B cell (primary cell): ENCODE data around the gene LMO1. TPM values are rescaled to one million over a fixed set of nuclear protein-coding genes. Genes with fewer than 3 reads are reported as not detected.

Experiments
- ATAC-seq: fragments of 200-7000 bp; cut with Tn5 transposase; one replicate; pipeline ENCODE4 v1.10.0; 2021; ENCODE audit warnings: low read depth, mild to moderate bottlenecking, moderate number of reproducible peaks, moderate library complexity
- CTCF ChIA-PET: fragments of 350-600 bp; sonication (Branson Sonifier 250); formaldehyde crosslinking; loops from one replicate; lab custom pipeline; 2021; ENCODE audit warnings: antibody characterized with exemption, inconsistent platforms; lab: Charles Lee
- POLR2A ChIA-PET: fragments of 350-600 bp; sonication (Branson Sonifier 250); formaldehyde crosslinking; loops from one replicate; lab custom pipeline; 2021; ENCODE audit warnings: antibody characterized with exemption; lab: Charles Lee
- DNase-seq: peaks from one replicate; pipeline ENCODE4 v3.0.0; 2013
- H2AFZ ChIP-seq: 2 replicates; pipeline ENCODE4 v1.6.1; 2012; ENCODE audit warnings: mild to moderate bottlenecking, low read depth, low read length; ENCODE audit not compliant: insufficient read depth, poor library complexity, severe bottlenecking
- H3K27ac ChIP-seq, 2 donors: 1 replicate in 1 of 2; 2 replicates in 1 of 2; pipeline ENCODE4 v1.5.1; 2012 to 2013; ENCODE audit warnings: low read length in 2 of 2, mild to moderate bottlenecking in 2 of 2, moderate library complexity in 1 of 2
- H3K27me3 ChIP-seq, 4 experiments: fragments of 200-600 bp in 1 of 4; sonication (generic) in 1 of 4; replicated peaks in 1 of 4; 1 replicate in 2 of 4; 2 replicates in 2 of 4; pipeline versions ENCODE4 v1.6.1 to v1.7.0; 2013 to 2016; ENCODE audit warnings: low read length in 3 of 4, mild to moderate bottlenecking in 2 of 4, mixed read lengths in 1 of 4, moderate library complexity in 1 of 4; ENCODE audit not compliant: insufficient read depth in 4 of 4, control insufficient read depth in 3 of 4; ENCODE audit errors: control extremely low read depth in 1 of 4
- H3K36me3 ChIP-seq, 2 experiments: replicated peaks in 1 of 2; 1 replicate in 1 of 2; 2 replicates in 1 of 2; pipeline versions ENCODE4 v1.6.1 to v1.7.1; 2013; ENCODE audit warnings: low read length in 1 of 2; ENCODE audit not compliant: insufficient read depth in 2 of 2, control insufficient read depth in 1 of 2; ENCODE audit errors: control extremely low read depth in 1 of 2, extremely low read depth in 1 of 2
- H3K4me1 ChIP-seq, 2 donors: fragments of 200-600 bp in 1 of 2; sonication (generic) in 1 of 2; 1 replicate in 1 of 2; 2 replicates in 1 of 2; pipeline versions ENCODE4 v1.5.1 to v1.6.1; 2013 to 2017; ENCODE audit warnings: low read length in 2 of 2; ENCODE audit not compliant: control insufficient read depth in 2 of 2, insufficient read depth in 2 of 2
- H3K4me2 ChIP-seq: replicated peaks from 2 replicates; pipeline ENCODE3; 2012; ENCODE audit warnings: mild to moderate bottlenecking, low read depth, low read length; ENCODE audit not compliant: poor library complexity, severe bottlenecking
- H3K4me3 ChIP-seq, 5 experiments: fragments of 200-600 bp in 1 of 5; sonication (generic) in 1 of 5; 1 replicate in 3 of 5; 2 replicates in 2 of 5; pipeline versions ENCODE4 v1.5.1 to v1.7.0; 2011 to 2016; ENCODE audit warnings: low read length in 4 of 5, mild to moderate bottlenecking in 4 of 5, low read depth in 2 of 5, control low read depth in 1 of 5, moderate library complexity in 1 of 5; ENCODE audit not compliant: insufficient read depth in 1 of 5; ENCODE audit errors: control extremely low read depth in 1 of 5, extremely low read depth in 1 of 5
- H3K79me2 ChIP-seq: fragments of 200-600 bp; sonication (generic); one replicate; pipeline ENCODE4 v1.6.0; 2016; ENCODE audit warnings: low read length; ENCODE audit not compliant: control insufficient read depth, insufficient read depth
- H3K9ac ChIP-seq: fragments of 200-600 bp; sonication (generic); 2 replicates; pipeline ENCODE4 v1.6.1; 2017; ENCODE audit warnings: mild to moderate bottlenecking, low read length, moderate library complexity
- H3K9me3 ChIP-seq, 3 donors: one replicate each; pipeline versions ENCODE4 v1.6.1 to v1.7.1; 2013; ENCODE audit warnings: low read length in 2 of 3; ENCODE audit not compliant: control insufficient read depth in 2 of 3, insufficient read depth in 1 of 3; ENCODE audit errors: control extremely low read depth in 1 of 3
- H4K20me1 ChIP-seq: 2 replicates; pipeline ENCODE4 v1.6.0; 2012; ENCODE audit warnings: mild to moderate bottlenecking, low read length; ENCODE audit not compliant: insufficient read depth, control insufficient read depth, poor library complexity, severe bottlenecking
- H3K27ac Mint-ChIP-seq: one replicate; pipeline ENCODE4 v1.8.0; 2021; ENCODE audit warnings: mixed read lengths
- H3K27me3 Mint-ChIP-seq: one replicate; pipeline ENCODE4 v1.8.0; 2021; ENCODE audit warnings: mixed read lengths
- H3K4me1 Mint-ChIP-seq: one replicate; pipeline ENCODE4 v1.8.0; 2021; ENCODE audit warnings: mixed read lengths
- H3K4me3 Mint-ChIP-seq: one replicate; pipeline ENCODE4 v1.8.0; 2021; ENCODE audit warnings: mixed read lengths
- H3K9me3 Mint-ChIP-seq: one replicate; pipeline ENCODE4 v1.8.0; 2022; ENCODE audit warnings: mixed read lengths; ENCODE audit not compliant: insufficient read depth
- CTCF ChIP-seq: fragments of 200-600 bp; IDR thresholded peaks from one replicate; pipeline ENCODE4 v1.8.0; 2022; ENCODE audit warnings: antibody characterized with exemption, mild to moderate bottlenecking
- EZH2 ChIP-seq: IDR thresholded peaks from 2 replicates; pipeline ENCODE4 v1.6.1; 2012; ENCODE audit warnings: borderline replicate concordance, low read depth, mild to moderate bottlenecking, moderate library complexity, low read length; ENCODE audit not compliant: insufficient read depth, poor library complexity, severe bottlenecking
- WGBS: methylation state at CpG from one replicate; pipeline ENCODE4 v1.1.5; 2013; ENCODE audit warnings: missing lambda C conversion rate; ENCODE audit not compliant: insufficient coverage; 5-methylcytosine and 5-hydroxymethylcytosine counted together
- intact Hi-C: fragments of 100-400 bp; cut with micrococcal nuclease; formaldehyde crosslinking; loops from one replicate; pipeline ENCODE4 v1.10.0; 2022
- polyA plus RNA-seq: library from polyadenylated mRNA; depleted of rRNA; stranded (reverse); fragments of >200 nt; gene quantifications from 2 replicates; pipeline ENCODE4 v1.2.3, GENCODE V29; 2012
- total RNA-seq, 2 donors: library from RNA; stranded (reverse); fragments of 120-200 nt in 1 of 2; gene quantifications; 1 replicate in 1 of 2; 2 replicates in 1 of 2; pipeline versions ENCODE4 v1.2.3 to v1.2.4, GENCODE V29; 2013 to 2022

LMO1 gene
- total and polyA plus RNA-seq, 2 donors (not counting 1 experiment from before 2014, with no cell fraction given) = 0.22 TPM; not detected in 1

- intact Hi-C loops = no loop called here
- POLR2A ChIA-PET = no interaction called here
- no peaks in the 10 kb centered on the region for H3K27me3 Mint-ChIP-seq
- H3K27ac ChIP-seq = no peak overlapping the region
- no peaks in the 10 kb centered on the region for H3K27me3 ChIP-seq
- H3K4me1 Mint-ChIP-seq = no peaks in the 10 kb centered on the region
- H2AFZ ChIP-seq = no peak overlapping the region
- H3K4me3 Mint-ChIP-seq = no peak overlapping the region
- 91% methylated on average over 14 of the region's 16 CpGs for WGBS
- H3K4me1 ChIP-seq = no peaks in the 10 kb centered on the region
- no peaks in the 10 kb centered on the region for H3K36me3 ChIP-seq
- no peak overlapping the region for H3K27ac Mint-ChIP-seq
- TF ChIP-seq CTCF (peak; percentile 58), EZH2 (no peak)
- no peak overlapping the region for H3K4me3 ChIP-seq
- no peak overlapping the region for H3K9ac ChIP-seq
- H3K9me3 ChIP-seq = no peaks in the 10 kb centered on the region
- no peaks in the 10 kb centered on the region for H4K20me1 ChIP-seq
- ATAC-seq = peak; percentile 51
- DNase-seq = peak; percentile 26
- no peaks in the 10 kb centered on the region for H3K9me3 Mint-ChIP-seq
- no peak overlapping the region for H3K4me2 ChIP-seq
- no peaks in the 10 kb centered on the region for H3K79me2 ChIP-seq
- CTCF ChIA-PET = interaction anchor here (0.6 to 7.5 kb wide), 11 partner anchors 8 to 347 kb away, joined by 3 to 82 read pairs (median 4); partner anchors contain the start of gene LMO1
Observed at GRCh38 chr11:8219257-8220021, 44.2 kb downstream of the LMO1 start.

- DNase-seq (no peak), ATAC-seq (no peak)
- no peaks in the 10 kb centered on the region for H3K79me2 ChIP-seq
- CTCF ChIA-PET = interaction anchor here (1.0 to 7.5 kb wide), 6 partner anchors 8 to 347 kb away, joined by 3 to 82 read pairs (median 5); no protein-coding TSS in a partner anchor
- H2AFZ ChIP-seq = no peak overlapping the region
- H3K27me3 ChIP-seq = no peaks in the 10 kb centered on the region
- intact Hi-C loops = no loop called here
- no peaks in the 10 kb centered on the region for H4K20me1 ChIP-seq
- Mint-ChIP-seq H3K27me3 (no peaks in the 10 kb centered on the region), H3K27ac (no peak overlapping the region), H3K9me3 (no peaks in the 10 kb centered on the region), H3K4me3 (no peak overlapping the region), H3K4me1 (no peaks in the 10 kb centered on the region)
- H3K9ac ChIP-seq = no peak overlapping the region
- no peak overlapping the region for H3K27ac ChIP-seq
- TF ChIP-seq EZH2 (no peak), CTCF (no peak)
- no peaks in the 10 kb centered on the region for H3K9me3 ChIP-seq
- H3K4me1 ChIP-seq = no peaks in the 10 kb centered on the region
- H3K36me3 ChIP-seq = no peaks in the 10 kb centered on the region
- no peak overlapping the region for H3K4me3 ChIP-seq
- POLR2A ChIA-PET = no interaction called here
- 88% methylated on average over 11 of the region's 11 CpGs for WGBS
- H3K4me2 ChIP-seq = no peak overlapping the region
Observed at GRCh38 chr11:8218840-8219239, 44.8 kb downstream of the LMO1 start.
